ENCODE measurements around the gene HS6ST2. TPM values are rescaled to one million over a fixed set of nuclear protein-coding genes. Genes with fewer than 3 reads are reported as not detected.

Gene HS6ST2
- total RNA-seq, 1 donor from 2014 or later = 43.2 TPM

- no peak overlapping the region for H3K27ac ChIP-seq
- H3K9me3 ChIP-seq (ENCODE audit: low read depth) = no peaks in the 10 kb centered on the region
- Mint-ChIP-seq H3K9me3 (peaks cover 2% of the 10 kb centered on the region), H3K27me3 (ENCODE audit: insufficient read depth, low read depth) (peaks cover 4% of the 10 kb centered on the region), H3K4me1 (peaks cover 12% of the 10 kb centered on the region), H3K27ac (no peak overlapping the region), H3K36me3 (no peaks in the 10 kb centered on the region), H3K4me3 (no peak overlapping the region)
- DNase-seq (ENCODE audit: low spot score) = no peak
- no peak overlapping the region for H3K4me3 ChIP-seq
- no peak overlapping the region for H2AFZ ChIP-seq (replicated peaks)
- H3K9ac ChIP-seq = no peak overlapping the region
- H3K4me2 ChIP-seq = no peak overlapping the region
- no peaks in the 10 kb centered on the region for H3K27me3 ChIP-seq
- peaks cover 20% of the 10 kb centered on the region for H3K4me1 ChIP-seq
- H3K36me3 ChIP-seq = no peaks in the 10 kb centered on the region
- H3K79me2 ChIP-seq (ENCODE audit: low read depth) = no peaks in the 10 kb centered on the region
- no peaks in the 10 kb centered on the region for H4K20me1 ChIP-seq (ENCODE audit: low read depth)
- H3F3A ChIP-seq (ENCODE audit: low read depth) = no peaks in the 10 kb centered on the region
- TF ChIP-seq CTCF (IDR thresholded peaks at IDR 0.05) = no peak
- no peak for TF ChIP-seq EZH2phosphoT487 (IDR thresholded peaks at IDR 0.05)
- TF ChIP-seq EZH2 (IDR thresholded peaks at IDR 0.05) = no peak
These were observed 265.9 kb downstream of the HS6ST2 start for GRCh38 chrX:132692526-132692925.

DNA sequence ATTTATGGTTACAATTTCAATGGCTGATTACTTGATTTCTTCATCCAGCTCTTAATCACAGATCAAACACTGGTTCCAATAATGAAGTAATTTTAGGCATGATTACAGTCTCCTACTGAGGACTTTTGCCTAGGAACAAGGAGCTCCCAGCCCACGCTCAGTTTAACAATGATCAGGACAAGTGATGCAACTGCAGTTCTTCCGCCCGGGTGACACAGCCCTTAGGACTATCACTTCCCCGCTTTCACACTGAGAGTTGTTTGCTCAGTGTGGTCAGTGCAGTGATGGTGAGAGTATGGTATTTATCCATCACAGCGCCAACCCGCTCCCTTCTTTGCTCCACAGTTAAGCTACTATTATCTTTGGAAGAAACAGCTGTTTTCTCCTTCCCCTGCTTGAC, 266.4 kb downstream of the HS6ST2 start:
- Histone ChIP-seq H3K27ac (no peak overlapping the region), H3K9ac (no peak overlapping the region), H3K36me3 (no peaks in the 10 kb centered on the region), H3K4me2 (no peak overlapping the region), H4K20me1 (ENCODE audit: low read depth) (no peaks in the 10 kb centered on the region), H3K4me1 (peaks cover 20% of the 10 kb centered on the region), H3K79me2 (ENCODE audit: low read depth) (no peaks in the 10 kb centered on the region), H3K4me3 (no peak overlapping the region), H3K27me3 (no peaks in the 10 kb centered on the region), H2AFZ (replicated peaks) (no peak overlapping the region), H3F3A (ENCODE audit: low read depth) (no peaks in the 10 kb centered on the region), H3K9me3 (ENCODE audit: low read depth) (no peaks in the 10 kb centered on the region)
- TF ChIP-seq EZH2phosphoT487 (IDR thresholded peaks at IDR 0.05) = no peak
- TF ChIP-seq EZH2 (IDR thresholded peaks at IDR 0.05) = no peak
- no peak for TF ChIP-seq CTCF (IDR thresholded peaks at IDR 0.05)
- no peak for DNase-seq (ENCODE audit: low spot score)
- no peak overlapping the region for H3K4me3 Mint-ChIP-seq
- H3K27ac Mint-ChIP-seq = no peak overlapping the region
- H3K27me3 Mint-ChIP-seq (ENCODE audit: insufficient read depth, low read depth) = peaks cover 4% of the 10 kb centered on the region
- H3K9me3 Mint-ChIP-seq = peaks cover 2% of the 10 kb centered on the region
- H3K36me3 Mint-ChIP-seq = no peaks in the 10 kb centered on the region
- peaks cover 12% of the 10 kb centered on the region for H3K4me1 Mint-ChIP-seq

DNA sequence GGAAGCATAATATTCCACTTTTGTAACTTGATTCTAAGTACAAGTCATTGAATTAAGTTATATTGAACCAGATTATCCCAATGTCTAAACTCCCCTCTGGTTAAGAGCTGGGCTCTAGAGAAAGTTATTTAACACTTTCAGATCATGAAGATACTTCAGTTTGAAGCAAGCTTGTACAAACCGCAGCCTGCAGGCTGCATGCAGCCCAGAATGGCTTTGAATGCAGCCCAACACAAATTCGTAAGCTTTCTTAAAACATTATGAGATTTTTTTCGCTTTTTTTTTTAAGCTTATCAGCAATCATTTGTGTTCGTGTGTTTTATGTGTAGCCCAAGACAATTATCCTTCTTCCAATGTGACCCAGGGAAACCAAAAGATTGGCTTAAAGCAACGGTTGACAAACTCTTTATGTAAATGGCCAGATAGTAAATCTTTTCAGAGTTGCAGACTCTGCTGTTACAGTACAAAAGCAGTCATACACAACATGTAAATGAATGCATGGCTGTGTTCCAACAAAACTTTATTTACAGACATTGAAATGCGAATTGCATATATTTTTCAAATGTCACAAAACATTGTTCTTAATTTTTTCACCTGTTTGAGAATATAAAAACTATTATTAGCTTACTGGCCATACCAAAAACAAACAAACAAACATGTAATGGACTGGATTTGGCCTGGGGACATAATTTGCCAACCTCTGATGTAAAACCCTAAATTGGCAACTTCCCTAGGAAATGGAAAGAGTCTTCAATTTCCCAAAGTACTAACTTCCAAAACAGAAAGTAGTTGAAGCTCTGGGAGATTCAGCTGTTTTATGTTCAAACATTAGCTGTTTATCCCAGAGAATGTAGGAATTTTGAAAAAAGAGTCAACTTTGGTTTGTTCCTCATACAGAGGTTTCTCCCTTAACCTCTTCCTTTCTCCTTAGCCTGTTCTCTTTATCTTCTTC, 268.5 kb downstream of the HS6ST2 start:
- Histone ChIP-seq H3K36me3 (no peaks in the 10 kb centered on the region), H3K9me3 (ENCODE audit: low read depth) (no peaks in the 10 kb centered on the region), H3K79me2 (ENCODE audit: low read depth) (no peaks in the 10 kb centered on the region), H3K4me2 (no peak overlapping the region), H3K4me3 (no peak overlapping the region), H3K4me1 (peaks cover 20% of the 10 kb centered on the region), H3K27me3 (no peaks in the 10 kb centered on the region), H4K20me1 (ENCODE audit: low read depth) (no peaks in the 10 kb centered on the region), H3K9ac (no peak overlapping the region), H2AFZ (replicated peaks) (no peak overlapping the region), H3F3A (ENCODE audit: low read depth) (no peaks in the 10 kb centered on the region), H3K27ac (no peak overlapping the region)
- peaks cover 12% of the 10 kb centered on the region for H3K4me1 Mint-ChIP-seq
- peaks cover 4% of the 10 kb centered on the region for H3K27me3 Mint-ChIP-seq (ENCODE audit: insufficient read depth, low read depth)
- TF ChIP-seq CTCF (IDR thresholded peaks at IDR 0.05) (no peak), EZH2phosphoT487 (IDR thresholded peaks at IDR 0.05) (no peak), EZH2 (IDR thresholded peaks at IDR 0.05) (no peak)
- H3K36me3 Mint-ChIP-seq = no peaks in the 10 kb centered on the region
- H3K27ac Mint-ChIP-seq = no peak overlapping the region
- no peak for DNase-seq (ENCODE audit: low spot score)
- H3K9me3 Mint-ChIP-seq = peaks cover 2% of the 10 kb centered on the region
- H3K4me3 Mint-ChIP-seq = no peak overlapping the region

Data from neural progenitor cell (in vitro differentiated cells).